ENCODE measurements around the gene BCL2L2.

The BCL2L2 gene

DNA sequence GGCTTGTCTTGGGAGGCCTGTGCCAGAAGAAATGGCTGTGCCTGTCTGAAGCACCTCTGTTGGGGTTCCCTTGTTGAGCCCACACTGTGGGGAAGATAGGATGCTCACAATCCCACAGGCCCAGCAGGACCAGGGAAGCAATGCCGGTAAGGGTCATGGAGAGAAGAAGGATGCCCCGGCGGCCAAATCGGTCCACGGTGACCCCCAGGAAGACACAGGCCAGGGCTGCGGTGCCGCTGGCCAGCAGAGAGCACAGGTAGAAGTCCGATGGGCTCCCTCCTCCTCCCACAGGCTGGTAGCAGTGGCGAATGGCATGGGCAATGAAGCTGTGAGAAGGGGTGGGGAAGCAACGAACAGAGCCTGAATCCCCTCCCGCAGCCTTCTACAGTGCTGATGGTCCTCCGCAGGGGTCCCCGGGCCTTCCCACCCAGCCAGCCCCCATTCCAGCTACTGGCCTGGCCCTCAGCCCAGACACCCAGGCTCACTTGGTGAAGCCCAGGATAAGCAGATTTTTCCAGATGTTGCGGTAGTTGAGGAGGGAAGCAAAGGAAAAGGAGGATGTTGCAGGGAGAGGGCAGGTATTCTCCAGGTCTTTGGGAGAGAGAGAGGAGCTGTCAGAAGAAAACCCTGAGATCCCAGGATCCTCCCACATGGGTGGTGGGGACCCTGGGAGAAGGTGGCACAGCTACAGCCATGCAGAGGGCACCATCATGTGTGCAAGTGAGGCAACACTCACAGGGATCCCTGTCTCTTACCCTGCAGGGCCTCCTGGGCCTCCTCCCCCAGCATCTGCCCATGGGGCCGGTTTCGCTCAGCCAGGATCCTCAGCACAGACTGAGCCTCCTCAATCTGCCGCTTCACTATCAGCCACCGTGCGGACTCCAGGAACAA lies 41.0 kb downstream of the BCL2L2 start:
- Histone ChIP-seq H3K27ac (ENCODE audit: low read depth in 2 of 2, low read length in 2 of 2) (no peak overlapping the region), H3K9ac (ENCODE audit: low read depth in 1 of 2, low read length in 2 of 2) (no peak overlapping the region), H3K27me3 (ENCODE audit: control insufficient read depth in 2 of 2, insufficient read depth in 2 of 2, low read length in 2 of 2) (peaks cover 8 to 22% of the 10 kb centered on the region in 2 donors), H3K4me1 (ENCODE audit: control insufficient read depth in 2 of 2, insufficient read depth in 2 of 2, low read length in 2 of 2) (peaks cover 0 to 3% of the 10 kb centered on the region in 2 donors), H3K36me3 (ENCODE audit: control insufficient read depth in 2 of 2, insufficient read depth in 2 of 2, low read length in 2 of 2) (no peaks in the 10 kb centered on the region), H3K9me3 (ENCODE audit: control insufficient read depth in 2 of 2, low read length in 2 of 2) (no peaks in the 10 kb centered on the region), H3K4me3 (ENCODE audit: low read length in 2 of 2) (no peak overlapping the region)

DNA sequence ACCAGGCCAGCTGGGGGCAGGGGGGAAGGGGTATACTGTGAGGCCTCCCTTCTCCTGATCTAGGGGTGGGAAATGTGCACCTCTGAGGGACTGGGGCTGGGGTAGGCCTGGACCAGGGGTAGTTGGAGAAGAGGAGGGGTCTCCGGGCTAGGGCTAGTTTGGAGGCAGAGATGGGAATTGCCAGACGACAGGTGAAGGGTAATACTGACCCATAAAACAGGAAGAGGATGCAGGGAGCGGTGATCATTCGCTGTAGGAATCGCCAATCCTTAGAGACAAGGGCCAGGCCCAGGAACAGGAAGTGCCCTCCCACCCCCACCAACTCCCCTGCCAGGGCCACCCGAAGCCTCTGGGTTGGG lies 41.6 kb downstream of the BCL2L2 start:
- Histone ChIP-seq H3K9ac (ENCODE audit: low read depth in 1 of 2, low read length in 2 of 2) (no peak overlapping the region), H3K27ac (ENCODE audit: low read depth in 2 of 2, low read length in 2 of 2) (no peak overlapping the region), H3K9me3 (ENCODE audit: control insufficient read depth in 2 of 2, low read length in 2 of 2) (no peaks in the 10 kb centered on the region), H3K4me3 (ENCODE audit: low read length in 2 of 2) (no peak overlapping the region), H3K36me3 (ENCODE audit: control insufficient read depth in 2 of 2, insufficient read depth in 2 of 2, low read length in 2 of 2) (no peaks in the 10 kb centered on the region), H3K4me1 (ENCODE audit: control insufficient read depth in 2 of 2, insufficient read depth in 2 of 2, low read length in 2 of 2) (peaks cover 3% of the 10 kb centered on the region in 2 donors), H3K27me3 (ENCODE audit: control insufficient read depth in 2 of 2, insufficient read depth in 2 of 2, low read length in 2 of 2) (peaks cover 11 to 29% of the 10 kb centered on the region in 2 donors)

DNA sequence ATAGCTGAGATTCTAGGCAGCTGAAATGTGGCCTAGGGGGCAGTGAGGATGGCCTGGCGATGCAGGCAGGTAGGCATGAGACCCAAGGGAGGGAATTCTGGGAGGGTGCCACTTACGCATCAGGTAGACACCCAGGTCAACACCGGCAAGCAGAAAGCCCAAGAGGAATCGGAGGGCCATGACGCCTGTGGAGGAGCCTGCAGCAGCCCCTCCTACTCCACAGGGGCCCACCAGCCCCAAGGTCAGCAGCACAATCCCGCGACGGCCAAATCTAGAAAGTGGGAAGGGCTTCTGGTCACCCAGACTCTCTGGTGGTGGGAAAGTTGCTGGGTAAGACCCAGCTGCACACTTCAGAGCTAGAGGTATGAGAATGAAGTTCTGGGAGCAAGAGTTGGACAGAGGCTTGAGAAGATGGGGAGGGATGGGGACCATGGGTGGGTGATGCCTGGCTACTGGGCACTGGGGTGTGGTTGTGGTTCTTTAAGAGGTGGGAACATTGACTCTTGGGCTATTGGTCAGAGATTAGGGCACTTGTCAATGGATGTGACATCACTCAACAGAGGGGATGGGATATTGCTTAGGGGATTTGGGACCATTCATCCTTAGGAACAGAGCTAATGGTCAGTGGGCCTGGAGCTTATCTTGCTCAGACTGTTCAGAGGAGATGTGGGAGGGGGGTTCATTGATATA lies 42.7 kb downstream of the BCL2L2 start:
- Histone ChIP-seq H3K9ac (ENCODE audit: low read depth in 1 of 2, low read length in 2 of 2) (no peak overlapping the region), H3K27ac (ENCODE audit: low read depth in 2 of 2, low read length in 2 of 2) (no peak overlapping the region), H3K27me3 (ENCODE audit: control insufficient read depth in 2 of 2, insufficient read depth in 2 of 2, low read length in 2 of 2) (peaks cover 16 to 35% of the 10 kb centered on the region in 2 donors), H3K4me1 (ENCODE audit: control insufficient read depth in 2 of 2, insufficient read depth in 2 of 2, low read length in 2 of 2) (peaks cover 3% of the 10 kb centered on the region in 2 donors), H3K9me3 (ENCODE audit: control insufficient read depth in 2 of 2, low read length in 2 of 2) (no peaks in the 10 kb centered on the region), H3K4me3 (ENCODE audit: low read length in 2 of 2) (no peak overlapping the region), H3K36me3 (ENCODE audit: control insufficient read depth in 2 of 2, insufficient read depth in 2 of 2, low read length in 2 of 2) (no peaks in the 10 kb centered on the region)

DNA sequence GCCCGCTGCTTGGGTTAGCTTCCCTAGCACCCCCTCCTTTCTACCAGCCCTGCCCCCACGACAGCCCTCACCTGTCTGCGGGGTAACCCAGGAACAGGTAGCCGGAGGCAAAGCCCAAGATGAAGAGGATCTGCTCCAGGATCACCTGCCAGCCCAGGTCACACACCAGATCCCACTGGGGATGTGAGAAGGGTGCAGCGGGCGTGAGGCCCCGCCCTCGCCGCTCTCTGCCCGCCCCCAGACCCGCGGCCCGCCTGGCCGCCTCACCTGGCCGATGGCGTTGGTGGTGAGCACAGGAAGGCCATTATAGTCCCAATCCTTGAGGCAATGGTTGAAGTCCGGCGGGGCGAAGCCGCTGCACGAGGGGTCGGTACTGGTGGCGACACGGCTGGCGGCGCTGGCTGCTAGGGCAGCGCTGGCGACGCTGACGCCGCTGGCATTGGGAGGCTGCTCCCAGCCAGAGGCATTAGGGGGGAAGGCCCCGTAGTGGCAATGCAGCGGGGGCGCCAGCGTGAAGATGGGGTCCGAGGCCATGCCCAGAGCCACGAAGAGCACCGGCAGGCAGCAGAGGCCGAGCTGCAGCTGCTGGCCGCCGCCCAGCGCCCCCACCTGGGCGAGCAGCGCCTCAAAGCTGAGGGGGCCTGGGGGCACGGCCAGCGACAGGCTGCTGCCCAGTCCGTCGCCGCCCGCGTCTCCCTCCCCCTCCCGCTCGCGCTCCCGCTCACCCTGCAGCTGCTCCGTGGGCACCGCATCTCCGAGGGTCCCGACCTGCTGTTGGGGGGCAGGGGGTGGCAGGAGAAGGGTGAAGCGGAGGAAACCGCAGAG lies 45.3 kb downstream of the BCL2L2 start:
- Histone ChIP-seq H3K4me3 (ENCODE audit: low read length in 2 of 2) (peak overlapping the region; percentile 56 to 60), H3K9me3 (ENCODE audit: control insufficient read depth in 2 of 2, low read length in 2 of 2) (no peaks in the 10 kb centered on the region), H3K4me1 (ENCODE audit: control insufficient read depth in 2 of 2, insufficient read depth in 2 of 2, low read length in 2 of 2) (peaks cover 3% of the 10 kb centered on the region in 2 donors), H3K27ac (ENCODE audit: low read depth in 2 of 2, low read length in 2 of 2) (no peak overlapping the region), H3K27me3 (ENCODE audit: control insufficient read depth in 2 of 2, insufficient read depth in 2 of 2, low read length in 2 of 2) (peaks cover 16 to 45% of the 10 kb centered on the region in 2 donors), H3K36me3 (ENCODE audit: control insufficient read depth in 2 of 2, insufficient read depth in 2 of 2, low read length in 2 of 2) (no peaks in the 10 kb centered on the region), H3K9ac (ENCODE audit: low read depth in 1 of 2, low read length in 2 of 2) (no peak overlapping the region)

DNA sequence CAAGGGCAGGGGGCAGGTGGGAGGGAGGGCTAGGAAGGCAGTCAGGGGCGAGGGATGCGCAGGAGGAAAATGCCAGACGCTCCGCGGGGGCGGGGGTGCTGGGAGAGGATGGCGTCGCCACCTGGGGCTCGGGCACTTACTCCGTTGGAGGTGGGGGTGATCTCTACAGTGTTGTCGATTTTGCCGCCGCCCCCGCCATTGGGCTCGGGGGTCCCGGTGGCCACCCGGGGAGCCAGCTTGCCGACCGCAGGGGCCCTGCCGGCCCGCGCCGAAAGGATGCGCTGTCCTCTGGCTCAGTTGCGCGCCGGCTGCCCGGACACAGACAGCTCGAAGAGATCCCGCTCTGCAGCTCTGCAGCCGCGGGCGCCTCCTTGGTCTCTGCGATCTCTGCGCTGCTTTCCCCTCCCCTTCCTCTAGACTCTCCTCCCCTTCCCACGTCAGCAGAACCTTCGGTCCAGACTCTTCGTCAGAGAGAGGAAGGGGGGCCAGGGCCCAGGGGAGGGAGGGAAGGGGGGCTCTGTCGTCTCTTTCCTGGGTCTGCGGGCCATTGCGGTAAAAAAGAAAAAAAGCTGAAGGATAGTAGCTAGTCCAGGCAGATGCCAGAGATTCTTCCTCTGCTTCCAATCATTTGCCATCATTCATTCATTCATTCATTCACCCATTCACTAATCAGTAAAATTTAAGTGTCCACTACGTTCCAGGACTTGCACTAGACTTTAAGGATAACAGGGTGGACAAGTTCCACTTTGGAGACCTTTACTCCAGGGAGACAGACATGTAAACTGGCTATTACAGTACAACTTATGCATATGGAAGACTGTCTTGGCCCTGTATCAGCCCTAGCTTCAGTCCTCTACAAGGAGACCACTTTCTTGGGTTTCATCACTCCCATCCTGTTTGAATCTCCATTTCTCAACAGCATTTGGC lies 46.1 kb downstream of the BCL2L2 start, which contains the start of gene SLC22A17:
TSS of gene SLC22A17 (minus strand) at position 382 of the 927 bp plus-strand sequence.
- H3K36me3 ChIP-seq (ENCODE audit: control insufficient read depth in 2 of 2, insufficient read depth in 2 of 2, low read length in 2 of 2) = no peaks in the 10 kb centered on the region
- H3K9me3 ChIP-seq (ENCODE audit: control insufficient read depth in 2 of 2, low read length in 2 of 2) = no peaks in the 10 kb centered on the region
- H3K4me3 ChIP-seq (ENCODE audit: low read length in 2 of 2) = peak within 1 kb of the TSS; percentile 56 to 60
- H3K27me3 ChIP-seq (ENCODE audit: control insufficient read depth in 2 of 2, insufficient read depth in 2 of 2, low read length in 2 of 2) = peaks cover 16 to 45% of the 10 kb centered on the region in 2 donors
- H3K9ac ChIP-seq (ENCODE audit: low read depth in 1 of 2, low read length in 2 of 2) = peak within 1 kb of the TSS in 1 of 2 donors; percentile 41
- H3K27ac ChIP-seq (ENCODE audit: low read depth in 2 of 2, low read length in 2 of 2) = peak within 1 kb of the TSS in 1 of 2 donors; percentile 18
- peaks cover 3% of the 10 kb centered on the region in 2 donors for H3K4me1 ChIP-seq (ENCODE audit: control insufficient read depth in 2 of 2, insufficient read depth in 2 of 2, low read length in 2 of 2)

- Histone ChIP-seq H3K27ac (ENCODE audit: low read depth in 2 of 2, low read length in 2 of 2) (no peak overlapping the region), H3K27me3 (ENCODE audit: control insufficient read depth in 2 of 2, insufficient read depth in 2 of 2, low read length in 2 of 2) (peaks cover 16 to 45% of the 10 kb centered on the region in 2 donors), H3K9me3 (ENCODE audit: control insufficient read depth in 2 of 2, low read length in 2 of 2) (no peaks in the 10 kb centered on the region), H3K9ac (ENCODE audit: low read depth in 1 of 2, low read length in 2 of 2) (no peak overlapping the region), H3K36me3 (ENCODE audit: control insufficient read depth in 2 of 2, insufficient read depth in 2 of 2, low read length in 2 of 2) (no peaks in the 10 kb centered on the region), H3K4me1 (ENCODE audit: control insufficient read depth in 2 of 2, insufficient read depth in 2 of 2, low read length in 2 of 2) (peaks cover 3% of the 10 kb centered on the region in 2 donors), H3K4me3 (ENCODE audit: low read length in 2 of 2) (no peak overlapping the region)
These were observed 46.8 kb downstream of the BCL2L2 start for GRCh38 chr14:23353433-23353780.

DNA sequence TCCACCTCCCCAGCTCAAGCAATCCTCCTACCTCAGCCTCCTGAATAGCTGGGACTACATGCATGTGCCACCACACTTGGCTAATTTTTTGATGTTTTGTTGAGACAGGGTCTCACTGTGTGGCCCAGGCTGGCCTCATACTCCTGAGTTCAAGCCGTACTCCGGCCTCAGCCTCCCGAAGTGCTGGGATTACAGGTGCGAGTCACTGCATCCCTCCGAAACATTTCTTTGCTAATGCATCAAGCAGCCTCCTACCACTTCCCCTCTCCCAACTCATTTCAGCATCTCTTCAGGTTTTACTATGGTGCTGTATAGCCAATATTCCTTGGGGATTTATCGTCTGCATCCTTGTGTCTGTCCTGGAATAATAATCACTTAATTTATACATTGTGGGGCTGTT lies 48.4 kb downstream of the BCL2L2 start:
- Histone ChIP-seq H3K9ac (ENCODE audit: low read depth in 1 of 2, low read length in 2 of 2) (no peak overlapping the region), H3K36me3 (ENCODE audit: control insufficient read depth in 2 of 2, insufficient read depth in 2 of 2, low read length in 2 of 2) (no peaks in the 10 kb centered on the region), H3K4me3 (ENCODE audit: low read length in 2 of 2) (no peak overlapping the region), H3K9me3 (ENCODE audit: control insufficient read depth in 2 of 2, low read length in 2 of 2) (no peaks in the 10 kb centered on the region), H3K27ac (ENCODE audit: low read depth in 2 of 2, low read length in 2 of 2) (no peak overlapping the region), H3K27me3 (ENCODE audit: control insufficient read depth in 2 of 2, insufficient read depth in 2 of 2, low read length in 2 of 2) (peaks cover 16 to 45% of the 10 kb centered on the region in 2 donors), H3K4me1 (ENCODE audit: control insufficient read depth in 2 of 2, insufficient read depth in 2 of 2, low read length in 2 of 2) (peaks cover 3% of the 10 kb centered on the region in 2 donors)

DNA sequence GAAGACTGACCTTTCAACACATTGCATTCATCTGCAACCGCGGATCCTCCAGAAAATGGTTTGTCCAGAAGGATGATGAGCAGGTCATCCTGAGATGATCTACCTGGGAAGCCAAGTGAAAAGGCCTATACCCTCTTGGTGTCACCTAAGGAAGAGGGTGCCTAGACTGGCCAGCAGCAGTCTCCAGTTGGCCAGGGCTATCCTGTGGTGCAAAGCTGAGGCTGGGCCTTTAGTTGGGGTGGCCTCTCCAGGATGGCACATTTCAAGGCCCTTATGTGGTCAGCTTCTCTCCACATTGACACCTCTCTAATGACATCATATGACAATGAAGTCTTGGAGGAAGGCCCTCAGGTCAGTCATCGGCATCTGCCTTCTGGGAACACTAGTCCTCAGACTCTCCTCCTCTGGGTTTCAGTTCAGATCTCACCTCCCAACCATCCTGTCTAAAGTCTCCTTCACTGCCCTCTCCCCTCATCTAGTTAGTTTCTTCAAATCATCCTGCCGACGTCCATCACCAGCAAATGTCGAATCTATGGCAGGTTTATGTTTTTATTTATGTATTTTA lies 49.3 kb downstream of the BCL2L2 start:
- Histone ChIP-seq H3K36me3 (ENCODE audit: control insufficient read depth in 2 of 2, insufficient read depth in 2 of 2, low read length in 2 of 2) (no peaks in the 10 kb centered on the region), H3K9ac (ENCODE audit: low read depth in 1 of 2, low read length in 2 of 2) (no peak overlapping the region), H3K27me3 (ENCODE audit: control insufficient read depth in 2 of 2, insufficient read depth in 2 of 2, low read length in 2 of 2) (peaks cover 16 to 38% of the 10 kb centered on the region in 2 donors), H3K4me1 (ENCODE audit: control insufficient read depth in 2 of 2, insufficient read depth in 2 of 2, low read length in 2 of 2) (peaks cover 3% of the 10 kb centered on the region in 2 donors), H3K9me3 (ENCODE audit: control insufficient read depth in 2 of 2, low read length in 2 of 2) (no peaks in the 10 kb centered on the region), H3K27ac (ENCODE audit: low read depth in 2 of 2, low read length in 2 of 2) (no peak overlapping the region), H3K4me3 (ENCODE audit: low read length in 2 of 2) (no peak overlapping the region)

- Histone ChIP-seq H3K27ac (ENCODE audit: low read depth in 2 of 2, low read length in 2 of 2) (no peak overlapping the region), H3K4me1 (ENCODE audit: control insufficient read depth in 2 of 2, insufficient read depth in 2 of 2, low read length in 2 of 2) (peaks cover 3% of the 10 kb centered on the region in 2 donors), H3K9me3 (ENCODE audit: control insufficient read depth in 2 of 2, low read length in 2 of 2) (no peaks in the 10 kb centered on the region), H3K36me3 (ENCODE audit: control insufficient read depth in 2 of 2, insufficient read depth in 2 of 2, low read length in 2 of 2) (no peaks in the 10 kb centered on the region), H3K4me3 (ENCODE audit: low read length in 2 of 2) (no peak overlapping the region), H3K9ac (ENCODE audit: low read depth in 1 of 2, low read length in 2 of 2) (no peak overlapping the region), H3K27me3 (ENCODE audit: control insufficient read depth in 2 of 2, insufficient read depth in 2 of 2, low read length in 2 of 2) (peaks cover 10 to 31% of the 10 kb centered on the region in 2 donors)
These were observed 50.0 kb downstream of the BCL2L2 start for GRCh38 chr14:23356662-23357061.

Data from mucosa of rectum (tissue), 2 donors.